Measurements from ENCODE around the gene PAPOLB. TPM values are rescaled to one million over a fixed set of nuclear protein-coding genes. Genes with fewer than 3 reads are reported as not detected.

PAPOLB gene
- total and polyA plus RNA-seq, 3 donors from 2014 or later = 19.1 to 65.2 (median 29.1) TPM

- no peaks in the 10 kb centered on the region for H3K4me1 ChIP-seq
- H3K27ac ChIP-seq = no peak overlapping the region
- no peaks in the 10 kb centered on the region for H3K36me3 ChIP-seq (ENCODE audit: low read depth, missing control alignments)
- no peaks in the 10 kb centered on the region for H3K9me3 ChIP-seq
- TF ChIP-seq POLR2A (IDR thresholded peaks at IDR 0.05) (no peak), CTCF (IDR thresholded peaks at IDR 0.05) (no peak)
- no peaks in the 10 kb centered on the region for H3K27me3 ChIP-seq
- H3K4me3 ChIP-seq = no peak overlapping the region
- WGBS, 2 donors = 73 to 80% methylated on average over 9 of the region's 9 CpGs
- DNase-seq = no peak
- intact Hi-C loops (cut with DNase I; ENCODE audit: low total_unique reads) = no loop called here
Observed at GRCh38 chr7:4866528-4867496, 5.0 kb upstream of the PAPOLB start.

GRCh38 chr7:4862156-4862555, 326 bp upstream of the PAPOLB start:
- H3K9me3 ChIP-seq = no peaks in the 10 kb centered on the region
- DNase-seq = no peak
- H3K36me3 ChIP-seq (ENCODE audit: low read depth, missing control alignments) = no peaks in the 10 kb centered on the region
- TF ChIP-seq POLR2A (IDR thresholded peaks at IDR 0.05) (no peak), CTCF (IDR thresholded peaks at IDR 0.05) (no peak)
- intact Hi-C loops (cut with DNase I; ENCODE audit: low total_unique reads) = no loop called here
- H3K4me1 ChIP-seq = no peaks in the 10 kb centered on the region
- peak overlapping the region; percentile 74 to 75 for H3K27ac ChIP-seq
- H3K27me3 ChIP-seq = no peaks in the 10 kb centered on the region
- H3K4me3 ChIP-seq = peak overlapping the region; percentile 52 to 63
- WGBS, 2 donors = 41 to 66% methylated on average over 14 of the region's 14 CpGs

- Histone ChIP-seq H3K4me3 (peak overlapping the region; percentile 52 to 63), H3K36me3 (ENCODE audit: low read depth, missing control alignments) (no peaks in the 10 kb centered on the region), H3K27me3 (no peaks in the 10 kb centered on the region), H3K4me1 (no peaks in the 10 kb centered on the region), H3K9me3 (no peaks in the 10 kb centered on the region), H3K27ac (peak overlapping the region; percentile 74 to 75)
- no peak for TF ChIP-seq POLR2A (IDR thresholded peaks at IDR 0.05)
- no peak for DNase-seq
- WGBS, 2 donors = 57 to 73% methylated on average over 11 of the region's 11 CpGs
- intact Hi-C loops (cut with DNase I; ENCODE audit: low total_unique reads) = no loop called here
Observed at GRCh38 chr7:4861227-4861626, 603 bp downstream of the PAPOLB start.

- Histone ChIP-seq H3K9me3 (no peaks in the 10 kb centered on the region), H3K4me1 (no peaks in the 10 kb centered on the region), H3K27ac (no peak overlapping the region), H3K36me3 (ENCODE audit: low read depth, missing control alignments) (no peaks in the 10 kb centered on the region), H3K27me3 (no peaks in the 10 kb centered on the region), H3K4me3 (no peak overlapping the region)
- 88 to 89% methylated on average over 3 of the region's 3 CpGs for WGBS, 2 donors
- DNase-seq = no peak
- intact Hi-C loops (cut with DNase I; ENCODE audit: low total_unique reads) = no loop called here
- TF ChIP-seq CTCF (IDR thresholded peaks at IDR 0.05) (no peak), POLR2A (IDR thresholded peaks at IDR 0.05) (no peak)
Observed at GRCh38 chr7:4857189-4857588, 4.6 kb downstream of the PAPOLB start.

GRCh38 chr7:4856336-4857057, 5.3 kb downstream of the PAPOLB start:
- Histone ChIP-seq H3K9me3 (no peaks in the 10 kb centered on the region), H3K4me3 (no peak overlapping the region), H3K27ac (no peak overlapping the region), H3K36me3 (ENCODE audit: low read depth, missing control alignments) (no peaks in the 10 kb centered on the region), H3K4me1 (no peaks in the 10 kb centered on the region), H3K27me3 (no peaks in the 10 kb centered on the region)
- TF ChIP-seq POLR2A (IDR thresholded peaks at IDR 0.05) (no peak), CTCF (IDR thresholded peaks at IDR 0.05) (no peak)
- intact Hi-C loops (cut with DNase I; ENCODE audit: low total_unique reads) = no loop called here
- 81 to 92% methylated on average over 10 of the region's 10 CpGs for WGBS, 2 donors
- DNase-seq = no peak

Data from testis (tissue), 3 donors.